Measurements from ENCODE around the gene FAM234B. TPM values are rescaled to one million over a fixed set of nuclear protein-coding genes. Genes with fewer than 3 reads are reported as not detected.

The FAM234B gene
- total and polyA plus RNA-seq, 2 donors (not counting 1 experiment from before 2014, with no cell fraction given): 2.6 to 8.2 TPM

- Histone ChIP-seq H4K20me1 (ENCODE audit: control insufficient read depth, insufficient read depth, low read length, poor library complexity, severe bottlenecking) (no peaks in the 10 kb centered on the region), H3K79me2 (ENCODE audit: control insufficient read depth, insufficient read depth, low read length) (no peaks in the 10 kb centered on the region), H3K4me1 (ENCODE audit: control insufficient read depth in 2 of 2, insufficient read depth in 2 of 2, low read length in 2 of 2) (no peaks in the 10 kb centered on the region), H2AFZ (ENCODE audit: insufficient read depth, low read depth, low read length, poor library complexity, severe bottlenecking) (no peak overlapping the region), H3K4me2 (replicated peaks; ENCODE audit: low read depth, low read length, poor library complexity, severe bottlenecking) (no peak overlapping the region), H3K4me3 (ENCODE audit: control extremely low read depth in 1 of 5, extremely low read depth in 1 of 5, insufficient read depth in 1 of 5, low read depth in 2 of 5, low read length in 4 of 5) (no peak overlapping the region), H3K27ac (ENCODE audit: low read length in 2 of 2) (no peak overlapping the region), H3K9ac (ENCODE audit: low read length) (no peak overlapping the region), H3K36me3 (replicated peaks in 1 of 2; ENCODE audit: control extremely low read depth in 1 of 2, control insufficient read depth in 1 of 2, extremely low read depth in 1 of 2, insufficient read depth in 2 of 2, low read length in 1 of 2) (peaks cover 6 to 16% of the 10 kb centered on the region in 2 experiments), H3K9me3 (ENCODE audit: control extremely low read depth in 1 of 3, control insufficient read depth in 2 of 3, insufficient read depth in 1 of 3, low read length in 2 of 3) (no peaks in the 10 kb centered on the region), H3K27me3 (replicated peaks in 1 of 4; ENCODE audit: control extremely low read depth in 1 of 4, control insufficient read depth in 3 of 4, insufficient read depth in 4 of 4, low read length in 3 of 4) (no peaks in the 10 kb centered on the region)
- Mint-ChIP-seq H3K27me3 (no peaks in the 10 kb centered on the region), H3K9me3 (ENCODE audit: insufficient read depth) (no peaks in the 10 kb centered on the region), H3K4me1 (no peaks in the 10 kb centered on the region), H3K4me3 (no peak overlapping the region), H3K27ac (no peak overlapping the region)
- WGBS (ENCODE audit: insufficient coverage): 100% methylated on average over 3 of the region's 7 CpGs
- TF ChIP-seq, protein P1, sequence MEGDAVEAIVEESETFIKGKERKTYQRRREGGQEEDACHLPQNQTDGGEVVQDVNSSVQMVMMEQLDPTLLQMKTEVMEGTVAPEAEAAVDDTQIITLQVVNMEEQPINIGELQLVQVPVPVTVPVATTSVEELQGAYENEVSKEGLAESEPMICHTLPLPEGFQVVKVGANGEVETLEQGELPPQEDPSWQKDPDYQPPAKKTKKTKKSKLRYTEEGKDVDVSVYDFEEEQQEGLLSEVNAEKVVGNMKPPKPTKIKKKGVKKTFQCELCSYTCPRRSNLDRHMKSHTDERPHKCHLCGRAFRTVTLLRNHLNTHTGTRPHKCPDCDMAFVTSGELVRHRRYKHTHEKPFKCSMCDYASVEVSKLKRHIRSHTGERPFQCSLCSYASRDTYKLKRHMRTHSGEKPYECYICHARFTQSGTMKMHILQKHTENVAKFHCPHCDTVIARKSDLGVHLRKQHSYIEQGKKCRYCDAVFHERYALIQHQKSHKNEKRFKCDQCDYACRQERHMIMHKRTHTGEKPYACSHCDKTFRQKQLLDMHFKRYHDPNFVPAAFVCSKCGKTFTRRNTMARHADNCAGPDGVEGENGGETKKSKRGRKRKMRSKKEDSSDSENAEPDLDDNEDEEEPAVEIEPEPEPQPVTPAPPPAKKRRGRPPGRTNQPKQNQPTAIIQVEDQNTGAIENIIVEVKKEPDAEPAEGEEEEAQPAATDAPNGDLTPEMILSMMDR (IDR thresholded peaks at IDR 0.05): no peak
- TF ChIP-seq EZH2 (IDR thresholded peaks at IDR 0.05; ENCODE audit: borderline replicate concordance, insufficient read depth, low read depth, low read length, poor library complexity, severe bottlenecking): no peak
- ChIA-PET POLR2A (no interaction called here), CTCF (no interaction called here)
- no peak for DNase-seq
- intact Hi-C loops (cut with micrococcal nuclease): no loop called here
- ATAC-seq (ENCODE audit: low read depth): no peak
Measured at GRCh38 chr12:13066459-13066858, 22.3 kb downstream of the FAM234B start.

DNA sequence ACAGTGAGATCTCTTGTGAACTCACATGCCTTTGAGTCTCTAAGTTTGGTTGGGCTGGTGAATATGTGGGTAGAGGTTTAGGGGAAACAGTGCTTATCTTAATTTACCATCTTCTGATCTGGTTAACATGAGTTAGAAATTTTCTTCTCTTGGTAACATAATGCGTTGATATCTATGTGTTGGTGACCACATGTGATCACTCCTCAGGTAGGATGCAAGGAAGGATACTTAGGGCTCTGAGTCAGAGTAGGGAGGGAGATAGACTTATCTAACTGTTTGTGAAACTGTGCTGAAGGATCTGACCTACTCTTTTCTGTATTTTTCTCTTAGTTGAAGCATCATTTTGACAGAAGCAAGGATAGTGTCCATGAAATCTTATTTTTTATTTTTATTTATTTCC, 23.1 kb downstream of the FAM234B start:
- ChIA-PET POLR2A (no interaction called here), CTCF (no interaction called here)
- H3K4me3 Mint-ChIP-seq: no peak overlapping the region
- H3K9me3 ChIP-seq (ENCODE audit: control extremely low read depth in 1 of 3, control insufficient read depth in 2 of 3, insufficient read depth in 1 of 3, low read length in 2 of 3): no peaks in the 10 kb centered on the region
- H2AFZ ChIP-seq (ENCODE audit: insufficient read depth, low read depth, low read length, poor library complexity, severe bottlenecking): no peak overlapping the region
- ATAC-seq (ENCODE audit: low read depth) (no peak), DNase-seq (no peak)
- no peaks in the 10 kb centered on the region for H4K20me1 ChIP-seq (ENCODE audit: control insufficient read depth, insufficient read depth, low read length, poor library complexity, severe bottlenecking)
- H3K4me1 Mint-ChIP-seq: no peaks in the 10 kb centered on the region
- H3K9me3 Mint-ChIP-seq (ENCODE audit: insufficient read depth): no peaks in the 10 kb centered on the region
- no peak for TF ChIP-seq EZH2 (IDR thresholded peaks at IDR 0.05; ENCODE audit: borderline replicate concordance, insufficient read depth, low read depth, low read length, poor library complexity, severe bottlenecking)
- TF ChIP-seq, protein P1 (IDR thresholded peaks at IDR 0.05): no peak
- H3K27ac Mint-ChIP-seq: no peak overlapping the region
- H3K4me2 ChIP-seq (replicated peaks; ENCODE audit: low read depth, low read length, poor library complexity, severe bottlenecking): no peak overlapping the region
- no peaks in the 10 kb centered on the region for H3K27me3 Mint-ChIP-seq
- H3K27ac ChIP-seq (ENCODE audit: low read length in 2 of 2): no peak overlapping the region
- intact Hi-C loops (cut with micrococcal nuclease): no loop called here
- H3K4me3 ChIP-seq (ENCODE audit: control extremely low read depth in 1 of 5, extremely low read depth in 1 of 5, insufficient read depth in 1 of 5, low read depth in 2 of 5, low read length in 4 of 5): no peak overlapping the region
- no peaks in the 10 kb centered on the region for H3K79me2 ChIP-seq (ENCODE audit: control insufficient read depth, insufficient read depth, low read length)
- no peaks in the 10 kb centered on the region for H3K27me3 ChIP-seq (replicated peaks in 1 of 4; ENCODE audit: control extremely low read depth in 1 of 4, control insufficient read depth in 3 of 4, insufficient read depth in 4 of 4, low read length in 3 of 4)
- no peaks in the 10 kb centered on the region for H3K4me1 ChIP-seq (ENCODE audit: control insufficient read depth in 2 of 2, insufficient read depth in 2 of 2, low read length in 2 of 2)
- 100% methylated on average over 1 of the region's 1 CpG for WGBS (ENCODE audit: insufficient coverage)
- peaks cover 6 to 11% of the 10 kb centered on the region in 2 experiments for H3K36me3 ChIP-seq (replicated peaks in 1 of 2; ENCODE audit: control extremely low read depth in 1 of 2, control insufficient read depth in 1 of 2, extremely low read depth in 1 of 2, insufficient read depth in 2 of 2, low read length in 1 of 2)
- no peak overlapping the region for H3K9ac ChIP-seq (ENCODE audit: low read length)
